Measurements from ENCODE around the gene PKHD1.

DNA sequence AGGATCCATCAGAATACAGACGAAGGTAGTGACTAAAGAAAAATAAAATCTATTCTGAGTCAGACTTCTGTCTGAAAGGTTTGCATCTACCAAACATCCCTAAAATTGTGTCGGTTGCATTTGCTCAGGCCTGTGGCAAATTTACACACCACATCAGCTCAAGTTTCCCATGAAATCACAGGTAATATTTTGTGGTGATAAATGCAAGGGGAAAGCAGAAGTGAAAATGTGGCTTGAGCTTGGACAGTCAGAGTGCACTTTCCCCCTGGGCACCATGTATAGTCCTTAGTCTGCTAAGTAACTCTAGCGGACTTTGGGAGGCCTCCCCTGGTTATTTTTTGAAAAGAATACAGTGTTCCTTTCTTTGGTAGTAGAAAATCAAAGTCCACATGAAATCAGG lies 159.1 kb downstream of the PKHD1 start:
- TF ChIP-seq ZNF384 (IDR thresholded peaks at IDR 0.05) = no peak
- TF ChIP-seq BHLHE40 (IDR thresholded peaks at IDR 0.05; ENCODE audit: borderline replicate concordance) = no peak
